ENCODE measurements around the gene OR6B1.

OR6B1 gene

DNA sequence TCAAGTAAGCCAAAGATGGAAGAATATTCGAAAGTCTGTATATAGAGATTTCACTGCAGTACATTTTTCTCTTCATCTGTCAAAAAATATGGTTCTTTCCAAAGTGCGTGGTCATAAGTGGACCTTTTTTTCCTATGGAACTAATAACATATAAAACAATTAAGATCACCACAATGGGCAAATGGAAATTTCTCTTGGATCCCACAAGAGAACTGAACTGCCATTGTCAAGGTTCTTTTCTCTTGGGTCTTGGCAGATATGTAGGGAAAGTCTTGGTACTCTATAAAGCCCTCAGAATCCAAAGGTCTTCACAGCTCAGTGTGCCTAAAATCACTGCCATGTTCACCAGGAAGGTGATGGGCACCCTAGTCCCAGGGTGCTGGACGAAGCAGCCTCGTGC is at the start of gene OR6B1:
OR6B1 (plus strand) TSS at position 301 of the 400 bp plus-strand sequence. CDS start 3,677 bp downstream, outside the sequence.
- DNase-seq, result no peak

DNA sequence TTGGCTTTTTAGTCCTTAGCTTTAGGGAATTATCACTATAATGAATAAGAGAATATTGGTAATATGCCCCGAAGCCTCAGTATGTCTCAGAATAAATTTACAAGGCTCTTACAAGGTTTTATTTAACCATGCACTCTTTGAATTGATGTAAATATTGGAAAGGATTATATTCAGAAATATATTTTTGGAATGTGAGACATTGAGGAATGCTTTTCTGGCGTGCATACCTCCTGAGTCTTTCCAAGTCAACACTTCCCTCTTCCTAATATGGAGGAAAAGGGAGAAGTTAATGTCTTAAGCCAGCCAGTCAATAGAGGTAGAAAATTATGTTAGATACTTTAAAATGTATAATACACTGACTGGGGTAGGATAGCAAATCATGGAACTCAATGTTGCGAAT is 46.7 kb upstream of the OR6B1 start:
- no peak for DNase-seq

DNA sequence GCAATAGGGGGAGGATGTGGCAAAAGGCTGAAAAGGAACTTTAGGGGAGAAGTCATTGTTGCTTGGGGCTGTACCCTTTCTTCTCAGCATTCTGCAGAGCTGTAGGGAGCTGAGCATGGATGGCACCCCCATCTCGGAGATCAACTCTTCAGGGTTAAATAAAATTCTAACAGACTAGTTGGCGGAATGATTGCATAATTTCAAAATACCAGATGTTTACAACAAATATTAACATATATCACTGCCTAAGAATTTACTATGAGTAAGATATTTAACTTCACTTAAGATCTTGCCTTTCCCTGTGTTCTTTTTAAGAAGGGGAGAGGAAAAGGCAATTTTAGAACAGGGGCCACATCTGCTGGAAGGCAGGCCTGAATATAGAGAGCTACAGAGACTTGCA is 46.0 kb upstream of the OR6B1 start:
- no peak for DNase-seq

DNA sequence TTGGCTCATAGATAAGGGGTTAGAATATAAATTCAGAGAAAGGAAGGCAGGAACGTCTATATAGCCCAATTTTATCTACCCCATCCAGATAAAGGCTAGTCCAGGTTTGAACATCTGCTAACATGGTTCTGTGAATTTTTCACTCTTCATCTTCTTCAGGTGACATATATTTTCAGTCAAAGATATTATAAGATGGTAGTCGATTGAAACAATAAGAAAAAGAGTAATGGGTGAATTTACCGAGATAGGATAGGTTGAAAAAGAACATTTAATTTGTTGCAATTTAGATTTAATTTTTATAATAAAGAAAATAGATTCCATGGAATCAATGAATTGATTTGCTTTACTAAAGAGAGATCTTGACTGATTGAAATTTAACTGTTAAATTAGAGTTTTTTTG is 45.6 kb upstream of the OR6B1 start, which contains the start of gene OR2F1:
OR2F1 (plus strand) TSS at position 301 of the 400 bp plus-strand sequence. CDS start 5,127 bp downstream, outside the sequence.
- no peak for DNase-seq

DNA sequence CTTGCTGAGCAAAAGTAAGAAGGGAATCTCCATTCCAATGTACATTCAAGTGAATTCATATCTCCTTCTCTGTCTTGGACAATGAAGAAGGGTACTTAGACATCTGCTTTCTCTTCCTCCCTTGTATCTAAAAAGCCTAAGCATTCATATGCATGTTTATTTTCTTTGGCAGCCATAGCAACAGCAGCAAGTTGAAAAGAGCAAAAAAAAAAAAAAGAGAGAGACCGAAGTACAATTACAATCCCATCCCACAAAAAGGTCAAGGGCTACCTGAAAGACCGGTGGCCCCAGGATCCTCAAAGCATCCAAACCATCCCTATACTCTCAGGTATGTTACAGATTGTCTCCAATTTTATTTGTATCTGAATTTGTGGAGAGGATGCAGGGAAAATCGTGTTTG is 41.3 kb upstream of the OR6B1 start:
- DNase-seq, result no peak

DNA sequence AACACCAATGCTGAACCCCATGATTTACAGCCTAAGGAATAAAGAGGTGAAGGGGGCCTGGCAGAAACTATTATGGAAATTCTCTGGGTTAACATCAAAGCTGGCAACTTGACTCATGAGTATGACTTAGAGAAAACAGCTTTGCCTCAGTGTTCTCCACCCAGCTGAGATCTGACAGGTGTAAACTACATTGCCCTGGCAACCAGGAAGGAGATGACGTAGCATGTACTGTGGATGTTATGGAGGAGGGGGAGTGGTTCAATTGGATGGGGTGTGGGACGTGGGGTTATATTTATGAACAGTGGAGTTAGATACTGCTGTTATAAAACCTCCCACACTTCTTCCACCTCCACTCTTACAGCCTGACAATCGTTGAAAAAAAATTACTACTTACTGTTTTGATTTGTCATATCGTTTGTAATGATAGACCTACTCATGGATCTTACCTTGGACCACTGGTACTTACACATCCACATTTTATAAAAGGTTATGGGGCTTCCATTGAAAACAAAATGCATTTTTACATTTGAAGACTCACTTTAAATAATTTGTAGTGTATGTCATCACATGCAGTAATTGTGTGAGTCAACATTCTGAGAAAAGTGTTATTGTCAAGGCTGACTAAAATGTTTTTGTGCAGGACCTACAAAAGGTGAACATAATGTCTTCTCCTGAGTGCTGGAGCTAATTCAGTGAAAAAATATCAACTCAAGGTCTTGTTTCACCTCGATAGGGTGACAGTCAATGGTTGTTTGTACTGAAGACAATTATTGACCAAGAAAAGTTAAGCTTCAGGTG is 39.1 kb upstream of the OR6B1 start:
- DNase-seq, result no peak

DNA sequence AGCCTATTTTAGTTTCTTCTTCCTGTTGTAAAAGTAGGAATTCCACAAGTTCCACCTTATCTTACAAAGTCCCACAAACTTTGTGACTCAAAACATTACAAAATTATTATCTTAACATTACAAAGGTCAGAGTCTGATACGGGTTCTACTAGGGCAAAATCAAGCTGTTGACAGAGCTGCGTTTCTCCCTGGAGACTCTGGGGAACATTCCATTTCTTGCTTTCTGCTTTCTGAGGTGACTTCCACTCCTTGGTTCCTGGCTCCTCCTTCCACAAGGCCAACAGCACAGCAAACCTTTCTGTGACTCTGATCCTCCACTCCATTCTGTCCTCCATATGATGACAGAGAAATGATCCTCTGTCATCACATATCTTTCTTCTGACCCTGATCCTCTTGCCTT is 34.8 kb upstream of the OR6B1 start:
- DNase-seq, result no peak

DNA sequence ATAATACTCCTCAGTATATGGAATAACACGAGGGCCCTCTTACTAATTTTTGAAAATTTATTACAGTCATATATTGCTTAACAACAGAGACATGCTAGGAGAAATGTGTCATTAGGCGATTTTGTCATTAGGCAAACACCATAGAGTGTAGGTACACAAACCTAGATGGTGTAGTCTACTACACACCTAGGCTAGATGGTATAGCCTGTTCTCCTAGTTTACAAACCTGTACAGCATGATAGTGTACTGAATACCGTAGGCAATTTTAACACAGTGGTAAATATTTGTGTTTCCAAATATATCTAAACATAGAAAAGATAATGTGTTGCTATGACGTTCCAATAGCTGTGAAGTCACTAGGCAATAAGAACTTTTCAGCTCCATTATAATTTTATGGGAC is 32.7 kb upstream of the OR6B1 start:
- DNase-seq, result no peak

DNA sequence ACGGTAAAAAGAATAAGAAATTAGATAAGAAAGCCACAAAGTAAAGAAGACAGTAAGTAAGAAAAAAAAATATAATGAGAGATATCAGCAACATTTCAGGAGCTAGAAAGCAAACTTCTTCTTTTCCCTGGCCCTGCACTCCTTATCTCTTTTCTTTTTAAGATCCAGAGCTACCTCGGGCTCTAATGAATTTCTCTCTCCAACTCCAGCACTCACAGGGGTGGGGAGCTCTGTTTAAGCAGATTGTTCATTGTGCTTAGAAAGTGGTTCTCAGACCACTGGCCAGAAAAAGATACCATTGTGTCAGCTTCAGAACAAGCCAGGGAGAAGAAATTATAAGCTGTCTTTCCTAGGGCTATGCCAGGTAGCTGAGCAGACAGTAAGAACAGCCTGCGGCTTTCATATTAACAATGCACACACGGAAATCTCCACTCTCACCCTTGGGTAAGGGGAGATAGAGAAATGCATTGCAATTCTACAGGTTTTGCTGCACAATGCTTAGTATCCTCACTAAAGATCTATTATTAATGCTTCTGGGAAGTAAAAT is 26.2 kb upstream of the OR6B1 start:
- DNase-seq, result no peak

DNA sequence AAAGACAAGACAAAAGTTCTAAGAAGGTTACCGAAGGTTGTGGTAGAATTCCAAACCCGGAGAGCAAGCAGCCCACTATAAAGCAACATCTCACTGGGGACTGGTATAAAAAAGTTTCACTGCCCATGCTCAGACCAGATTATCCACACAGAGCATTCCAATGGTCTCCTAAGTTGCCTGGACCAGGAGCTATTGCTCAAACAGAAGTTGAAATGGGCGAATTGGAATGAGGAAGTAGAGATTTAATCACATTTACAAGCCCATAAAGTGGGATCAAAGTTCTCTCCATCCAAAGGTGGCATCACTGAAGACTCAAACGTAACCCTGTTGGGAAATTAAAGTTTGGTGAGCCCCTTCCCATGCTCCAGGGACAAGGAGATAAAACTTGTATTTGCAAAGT is 25.7 kb upstream of the OR6B1 start:
- no peak for DNase-seq

DNA sequence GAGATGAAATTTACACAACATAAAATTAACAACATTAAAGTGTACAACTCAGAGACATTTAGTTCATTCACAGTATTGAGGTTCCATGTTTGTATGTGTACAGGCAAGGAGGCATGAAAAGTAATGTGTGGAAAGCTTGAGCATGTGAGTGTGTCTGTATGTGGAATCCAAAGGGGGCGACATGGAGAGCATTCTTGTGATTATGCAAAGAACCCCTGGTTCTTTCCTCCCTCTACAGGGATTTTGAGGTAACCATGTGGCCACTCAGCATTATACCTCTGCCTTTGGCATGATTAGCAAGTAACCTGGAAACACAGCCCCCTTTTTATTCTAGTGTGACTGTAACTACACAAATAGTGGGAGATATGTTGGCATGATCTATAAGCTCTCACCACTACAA is 24.5 kb upstream of the OR6B1 start:
- no peak for DNase-seq

DNA sequence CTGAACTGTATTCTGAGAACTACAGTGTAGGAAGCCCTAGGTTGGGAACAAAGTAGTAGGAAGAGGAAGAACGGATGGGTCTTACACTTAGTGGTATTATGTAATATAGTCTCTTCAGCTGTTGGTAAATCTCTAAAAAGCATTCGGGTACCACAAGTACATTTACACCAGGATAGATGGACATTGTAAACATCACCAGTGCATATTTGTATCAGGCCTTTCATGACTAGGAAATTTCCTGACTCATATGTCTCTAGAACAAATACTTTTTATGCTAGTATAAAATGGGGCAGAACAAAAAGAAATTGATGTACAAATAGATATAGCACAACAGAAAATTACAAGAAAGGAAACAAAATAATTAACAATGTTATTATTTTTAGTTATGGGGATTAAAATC is 21.5 kb upstream of the OR6B1 start:
- no peak for DNase-seq

DNA sequence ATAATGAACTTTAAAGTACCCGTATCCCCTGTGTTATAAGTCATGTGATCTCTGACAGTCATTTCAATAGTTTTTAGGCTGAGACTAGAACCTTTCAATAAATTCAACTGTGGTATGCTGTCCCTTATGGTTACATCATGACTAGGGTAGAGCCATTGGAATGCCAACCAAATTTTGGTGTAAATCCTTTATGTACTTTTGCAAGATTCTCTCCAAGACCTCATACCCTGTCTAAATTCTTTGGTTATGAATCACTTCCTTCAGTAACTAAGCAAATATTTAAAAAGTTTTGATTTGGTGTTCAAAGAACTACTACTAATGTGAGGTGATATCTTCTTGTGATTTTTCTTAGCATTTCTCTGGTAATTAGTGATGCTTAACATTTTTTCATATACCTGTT is 20.8 kb upstream of the OR6B1 start:
- no peak for DNase-seq

DNA sequence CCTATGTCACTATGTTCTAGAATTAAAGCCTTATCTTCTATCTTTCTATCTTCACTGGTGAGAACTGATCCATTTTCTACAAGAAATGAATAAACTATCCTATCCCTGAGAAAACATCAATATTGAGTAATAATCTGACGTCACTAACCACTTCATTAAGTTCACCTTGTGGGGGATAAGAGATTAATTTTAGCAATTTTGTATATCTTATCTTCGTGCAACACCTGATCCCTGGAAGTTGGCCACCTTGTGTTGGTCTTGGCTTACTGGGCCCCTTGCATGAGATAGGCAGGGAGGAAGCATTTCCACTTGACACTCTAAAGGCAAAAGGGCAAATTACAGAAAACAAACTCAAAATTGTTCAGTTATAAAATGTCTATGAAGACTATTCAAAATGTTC is 20.1 kb upstream of the OR6B1 start:
- DNase-seq, result no peak

DNA sequence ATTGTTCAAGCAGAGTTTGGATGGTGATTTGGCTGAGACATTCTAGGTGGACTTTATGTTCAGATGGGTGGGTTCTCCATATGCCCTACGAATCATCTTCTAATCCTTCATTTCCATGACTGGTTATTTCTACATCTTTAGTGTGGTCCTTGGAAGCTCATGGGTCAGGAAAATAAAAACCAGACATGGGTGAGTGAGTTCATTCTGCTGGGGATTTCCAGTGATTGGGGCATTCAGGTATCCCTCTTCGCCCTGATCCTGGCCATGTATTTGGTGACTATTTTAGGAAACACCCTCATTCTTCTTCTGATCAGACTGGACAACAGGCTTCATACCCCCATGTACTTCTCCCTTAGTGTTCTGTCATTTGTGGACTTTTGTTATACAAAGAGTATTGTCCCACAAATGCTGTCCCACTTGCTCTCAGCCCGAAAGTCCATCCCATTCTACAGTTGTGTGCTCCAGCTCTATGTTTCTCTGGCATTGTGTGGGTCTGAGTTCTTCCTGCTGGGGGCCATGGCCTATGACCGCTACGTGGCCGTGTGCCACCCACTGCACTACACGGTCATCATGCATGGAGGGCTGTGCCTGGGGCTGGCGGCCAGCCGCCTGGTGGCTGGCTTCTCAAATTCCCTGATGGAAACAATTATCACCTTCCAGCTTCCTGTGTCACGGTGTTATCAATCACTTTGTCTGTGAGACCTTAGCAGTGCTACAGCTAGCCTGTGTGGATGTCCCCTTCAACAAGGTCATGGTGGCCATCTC is 19.2 kb upstream of the OR6B1 start:
- DNase-seq, result no peak

DNA sequence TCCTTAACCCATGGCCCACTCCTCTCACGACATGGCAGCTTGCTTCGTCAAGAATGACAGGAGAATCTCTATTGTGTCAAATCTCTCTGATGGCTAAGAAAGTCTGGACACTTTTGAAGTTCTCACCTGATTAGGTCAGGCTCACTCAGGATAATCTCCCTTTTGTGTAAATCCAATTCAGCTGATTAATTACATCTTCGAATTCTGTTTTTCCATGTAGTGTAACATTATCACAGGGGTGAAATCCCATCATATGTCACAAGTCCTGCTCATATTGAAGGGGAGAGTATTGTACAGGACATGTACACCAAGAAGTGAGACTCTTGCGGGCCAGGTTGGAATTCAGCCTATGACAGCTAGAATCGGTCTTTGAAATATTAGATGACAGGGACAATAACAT is 16.2 kb upstream of the OR6B1 start:
- DNase-seq, result no peak

DNA sequence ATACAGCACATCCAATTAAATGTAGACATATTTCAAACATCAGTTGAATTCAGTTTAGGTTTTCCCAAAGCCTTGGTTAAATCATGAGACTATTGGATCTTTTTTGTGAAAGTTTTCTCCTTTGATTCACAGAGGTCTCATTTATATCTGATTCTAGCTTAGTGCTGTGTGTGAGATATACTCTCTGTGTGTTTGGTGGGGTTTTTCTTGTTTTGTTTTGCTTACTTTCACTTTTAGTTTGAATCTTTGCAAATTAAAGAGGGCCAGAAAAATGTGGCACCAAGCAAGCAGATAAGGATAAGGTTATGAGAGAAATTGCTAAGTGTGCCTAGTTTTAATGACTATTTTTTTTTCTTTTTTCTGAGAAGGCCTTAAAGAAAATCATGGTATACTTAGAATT is 12.6 kb upstream of the OR6B1 start:
- no peak for DNase-seq

DNA sequence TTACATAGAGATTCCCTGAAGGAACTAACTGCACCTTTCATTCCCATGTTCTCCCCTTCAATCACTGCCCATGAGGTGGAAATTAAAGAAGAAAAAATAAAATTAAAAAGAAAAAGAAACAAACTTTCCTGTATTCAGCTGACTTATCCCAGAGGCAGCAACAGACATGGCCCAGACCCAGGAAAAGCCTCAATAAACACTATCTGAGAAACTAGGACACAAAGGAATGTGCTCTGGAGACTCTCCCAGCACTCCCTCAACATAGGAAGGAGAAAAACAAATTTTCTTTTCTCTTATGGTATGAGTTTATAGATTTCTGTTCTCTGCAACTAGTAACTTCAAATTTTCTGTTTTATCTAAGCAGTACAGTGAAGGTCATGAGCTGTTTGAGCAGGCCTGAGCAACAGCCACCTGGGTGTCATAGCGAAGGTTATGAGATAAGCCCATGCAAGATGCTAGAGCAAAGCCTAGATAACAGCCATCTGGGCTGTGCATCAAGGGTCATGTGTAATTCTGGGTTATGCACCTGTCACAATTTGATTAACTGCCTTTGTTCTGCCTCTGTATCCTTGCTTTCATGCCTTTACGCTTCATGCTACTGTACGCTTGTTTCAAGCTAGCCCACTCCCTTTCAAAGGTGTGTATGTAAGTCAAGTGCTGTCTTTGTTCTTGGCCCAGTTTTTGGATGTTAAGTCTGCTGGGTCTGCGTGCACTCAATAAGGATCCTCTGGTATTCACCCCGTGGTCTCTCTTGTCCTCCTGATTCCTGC is 11.0 kb upstream of the OR6B1 start:
- DNase-seq, result no peak

DNA sequence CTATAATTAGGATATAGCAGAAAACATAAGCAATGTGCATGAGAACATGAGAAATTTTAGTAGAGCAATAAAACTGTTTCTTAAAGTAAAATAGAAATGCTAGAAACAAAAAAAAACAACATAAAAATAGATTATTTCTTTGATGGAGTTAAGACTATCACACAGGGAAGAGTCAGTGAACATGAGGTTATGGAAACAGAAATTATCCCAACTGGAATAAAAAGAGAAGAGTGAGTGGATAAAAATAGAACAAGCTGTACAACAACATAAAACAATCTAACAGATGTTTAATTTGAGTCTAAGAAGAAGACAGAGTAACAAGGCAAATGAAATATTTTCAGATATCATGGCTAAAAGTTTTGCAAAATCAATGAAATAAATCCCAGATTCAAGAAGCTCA is 7.5 kb upstream of the OR6B1 start:
- DNase-seq, result no peak

DNA sequence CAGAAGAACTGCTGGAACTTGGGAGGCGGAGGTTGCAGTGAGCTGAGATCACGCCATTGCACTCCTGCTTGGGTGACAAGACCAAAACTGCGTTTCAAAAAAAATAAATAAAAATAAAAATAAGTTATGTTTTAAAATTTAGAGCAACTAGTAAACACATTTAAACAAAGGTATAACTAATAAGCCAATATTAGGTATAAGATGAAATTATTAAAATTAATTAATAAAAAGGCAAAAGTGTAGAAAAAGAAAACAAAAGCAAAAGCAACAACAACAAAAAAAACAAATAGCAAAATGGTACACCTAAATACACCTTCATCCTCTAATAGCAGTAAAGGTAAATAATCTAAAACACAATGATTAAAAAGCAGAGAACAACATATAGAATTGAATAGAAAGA is 6.2 kb upstream of the OR6B1 start:
- no peak for DNase-seq

DNA sequence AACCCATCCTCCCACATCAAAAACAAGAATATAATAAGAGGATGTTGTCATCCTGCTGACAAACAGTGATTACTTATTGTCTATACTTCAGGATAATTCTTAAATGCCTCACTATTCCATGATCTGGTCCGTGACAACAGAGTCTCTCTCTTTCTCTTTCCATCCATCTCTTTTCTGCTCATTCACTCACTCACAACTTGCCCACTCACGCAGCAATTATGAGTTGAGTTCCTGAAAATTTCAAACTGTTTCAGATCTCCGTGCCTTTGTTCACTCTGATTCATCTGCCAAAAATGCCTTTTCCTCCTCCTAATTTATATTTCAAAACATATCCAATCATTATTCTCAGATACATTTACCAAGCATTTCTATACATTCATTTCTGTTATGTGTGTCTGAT is 1.4 kb downstream of the OR6B1 start:
- no peak for DNase-seq

DNA sequence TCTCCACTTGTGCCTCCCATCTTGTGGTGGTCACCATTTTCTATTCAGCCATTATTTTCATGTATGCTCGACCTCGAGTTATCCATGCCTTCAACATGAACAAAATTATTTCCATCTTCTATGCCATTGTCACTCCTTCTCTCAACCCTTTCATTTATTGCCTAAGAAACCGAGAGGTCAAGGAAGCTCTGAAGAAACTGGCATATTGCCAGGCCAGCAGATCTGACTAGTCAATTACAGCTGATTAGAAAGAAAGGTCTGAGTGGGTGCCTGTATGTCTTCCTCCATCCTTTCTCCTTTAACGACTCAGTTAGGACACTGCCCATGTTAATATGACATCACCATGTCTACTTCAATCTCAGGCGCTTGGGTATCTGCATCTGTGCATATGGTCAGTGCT is 4.6 kb downstream of the OR6B1 start:
- DNase-seq, result no peak

DNA sequence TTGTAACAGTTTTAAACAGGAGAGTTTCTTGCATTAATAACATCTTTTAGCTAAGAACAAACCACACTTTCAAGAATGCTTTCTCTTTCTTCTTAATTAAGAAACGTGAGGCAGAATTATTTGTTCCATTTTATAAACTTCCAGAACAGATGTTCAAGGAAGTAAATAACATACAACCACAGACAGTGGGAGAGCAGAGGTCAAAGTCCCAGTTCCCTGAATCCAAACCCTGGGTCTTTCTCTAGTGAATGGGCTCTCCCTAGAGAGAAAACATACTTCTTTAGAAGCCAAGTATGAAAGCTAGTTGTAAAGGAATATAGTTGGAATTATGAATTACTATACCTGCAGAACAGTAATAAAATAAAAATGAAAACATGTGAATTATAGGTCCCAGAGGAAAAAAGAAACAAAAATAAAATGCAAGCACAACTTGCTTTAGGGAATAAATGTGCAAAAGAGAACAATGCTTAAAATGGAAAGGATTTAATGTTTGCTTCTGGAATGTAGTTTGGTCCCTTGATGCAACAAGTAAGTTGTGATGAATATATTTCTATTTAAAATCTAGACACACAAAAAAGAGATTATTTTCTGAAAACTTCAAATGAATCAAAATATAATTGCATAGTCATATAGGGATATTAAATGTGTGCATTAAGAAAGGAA is 6.0 kb downstream of the OR6B1 start:
- no peak for DNase-seq

Measured in NCI-H345 (cell line).